Upper lobe of left lung (tissue), 4 donors: ENCODE results near the gene ZNF846.

ENCODE experiments used
- CTCF ChIP-seq, 6 experiments: fragments of 450-650 bp in 4 of 6; fragments of 200-600 bp in 2 of 6; sonication (generic) in 2 of 6; IDR thresholded peaks; one replicate each; pipeline ENCODE4 v1.5.1; 2016 to 2019; ENCODE audit warnings: antibody characterized with exemption in 6 of 6
- POLR2A ChIP-seq, 4 donors: fragments of 450-650 bp; IDR thresholded peaks; one replicate each; pipeline ENCODE4 v1.5.1; 2016 to 2017; ENCODE audit warnings: antibody characterized with exemption in 4 of 4, mild to moderate bottlenecking in 2 of 4

GRCh38 chr19:9752701-9753443 is 15.7 kb downstream of the ZNF846 start:
- no peak for TF ChIP-seq CTCF (IDR thresholded peaks at IDR 0.05)
- TF ChIP-seq POLR2A (IDR thresholded peaks at IDR 0.05): no peak
